RWPE2 (cell line): Measurements from ENCODE around the gene UBE2C.

Experiments
- ATAC-seq: fragments of 200-7000 bp; cut with Tn5 transposase; 3 replicates; pipeline ENCODE4 v1.9.1; 2021; ENCODE audit warnings: low read depth
- DNase-seq: peaks from one replicate; pipeline ENCODE4 v3.0.0-alpha.2; 2020; ENCODE audit warnings: low spot score
- H3K27ac ChIP-seq: fragments of 450-650 bp; 2 replicates; pipeline ENCODE4 v1.5.1; 2017; ENCODE audit warnings: mild to moderate bottlenecking; ENCODE audit not compliant: poor library complexity, severe bottlenecking
- H3K27me3 ChIP-seq: fragments of 250-450 bp; sonication (Bioruptor Pico); 2 replicates; pipeline ENCODE4 v1.5.1; 2021; ENCODE audit warnings: mild to moderate bottlenecking, moderate library complexity; ENCODE audit not compliant: insufficient read depth, poor library complexity, severe bottlenecking
- H3K36me3 ChIP-seq: fragments of 250-450 bp; sonication (Bioruptor Pico); 2 replicates; pipeline ENCODE4 v1.5.1; 2020; ENCODE audit warnings: low read depth, mild to moderate bottlenecking, moderate library complexity
- H3K4me1 ChIP-seq: fragments of 250-450 bp; sonication (Bioruptor Pico); 2 replicates; pipeline ENCODE4 v1.5.1; 2021; ENCODE audit warnings: mild to moderate bottlenecking, moderate library complexity; ENCODE audit not compliant: insufficient read depth, poor library complexity, severe bottlenecking
- H3K4me3 ChIP-seq: fragments of 250-450 bp; sonication (Bioruptor Pico); 2 replicates; pipeline ENCODE4 v1.5.1; 2021; ENCODE audit warnings: mild to moderate bottlenecking, moderate library complexity; ENCODE audit not compliant: severe bottlenecking
- H3K9me3 ChIP-seq: fragments of 250-450 bp; sonication (Bioruptor Pico); 2 replicates; pipeline ENCODE4 v1.5.1; 2021; ENCODE audit warnings: mild to moderate bottlenecking, moderate library complexity; ENCODE audit not compliant: severe bottlenecking
- TF ChIP-seq, protein P1 (sequence below): fragments of 450-650 bp; IDR thresholded peaks from one replicate; pipeline ENCODE4 v1.5.1; 2017; ENCODE audit warnings: mild to moderate bottlenecking, moderate library complexity; ENCODE audit not compliant: poor library complexity, severe bottlenecking

The UBE2C gene

DNA sequence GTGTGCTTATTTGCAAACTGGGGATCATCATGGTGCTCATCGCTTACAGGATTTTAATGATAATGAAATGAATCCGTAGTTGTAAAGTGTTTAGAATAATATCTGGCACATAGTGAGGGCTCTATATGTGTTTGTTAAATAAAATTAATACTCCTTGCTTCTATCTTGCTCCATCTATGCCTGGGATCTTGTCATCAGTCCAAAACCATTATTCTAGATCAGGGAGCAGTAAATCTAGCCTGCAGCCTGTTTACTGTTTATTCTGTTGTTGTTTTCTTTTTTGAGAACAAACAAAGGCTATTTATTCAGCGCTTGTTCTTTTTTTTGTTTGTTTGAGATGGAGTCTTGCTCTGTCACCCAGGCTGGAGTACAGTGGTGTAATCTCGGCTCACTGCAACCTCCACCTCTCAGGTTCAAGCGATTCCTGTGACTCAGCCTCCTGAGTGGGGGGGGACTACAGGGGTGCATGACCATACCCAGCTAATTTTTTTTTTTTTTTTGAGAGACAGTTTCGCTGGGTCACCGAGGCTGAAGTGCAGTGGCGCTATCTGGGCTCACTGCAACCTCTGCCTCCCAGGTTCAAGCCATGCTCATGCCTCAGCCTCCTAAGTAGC lies 36.6 kb downstream of the UBE2C start:
- no peak overlapping the region for H3K4me3 ChIP-seq
- H3K27ac ChIP-seq: no peak overlapping the region
- no peaks in the 10 kb centered on the region for H3K9me3 ChIP-seq
- DNase-seq: no peak
- H3K36me3 ChIP-seq: peaks cover 70% of the 10 kb centered on the region
- H3K27me3 ChIP-seq: no peaks in the 10 kb centered on the region
- TF ChIP-seq, protein P1, sequence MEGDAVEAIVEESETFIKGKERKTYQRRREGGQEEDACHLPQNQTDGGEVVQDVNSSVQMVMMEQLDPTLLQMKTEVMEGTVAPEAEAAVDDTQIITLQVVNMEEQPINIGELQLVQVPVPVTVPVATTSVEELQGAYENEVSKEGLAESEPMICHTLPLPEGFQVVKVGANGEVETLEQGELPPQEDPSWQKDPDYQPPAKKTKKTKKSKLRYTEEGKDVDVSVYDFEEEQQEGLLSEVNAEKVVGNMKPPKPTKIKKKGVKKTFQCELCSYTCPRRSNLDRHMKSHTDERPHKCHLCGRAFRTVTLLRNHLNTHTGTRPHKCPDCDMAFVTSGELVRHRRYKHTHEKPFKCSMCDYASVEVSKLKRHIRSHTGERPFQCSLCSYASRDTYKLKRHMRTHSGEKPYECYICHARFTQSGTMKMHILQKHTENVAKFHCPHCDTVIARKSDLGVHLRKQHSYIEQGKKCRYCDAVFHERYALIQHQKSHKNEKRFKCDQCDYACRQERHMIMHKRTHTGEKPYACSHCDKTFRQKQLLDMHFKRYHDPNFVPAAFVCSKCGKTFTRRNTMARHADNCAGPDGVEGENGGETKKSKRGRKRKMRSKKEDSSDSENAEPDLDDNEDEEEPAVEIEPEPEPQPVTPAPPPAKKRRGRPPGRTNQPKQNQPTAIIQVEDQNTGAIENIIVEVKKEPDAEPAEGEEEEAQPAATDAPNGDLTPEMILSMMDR: no peak
- ATAC-seq: 0 out of 3 replicates have a peak, but pooled peaks have one; percentile 11
- no peaks in the 10 kb centered on the region for H3K4me1 ChIP-seq

DNA sequence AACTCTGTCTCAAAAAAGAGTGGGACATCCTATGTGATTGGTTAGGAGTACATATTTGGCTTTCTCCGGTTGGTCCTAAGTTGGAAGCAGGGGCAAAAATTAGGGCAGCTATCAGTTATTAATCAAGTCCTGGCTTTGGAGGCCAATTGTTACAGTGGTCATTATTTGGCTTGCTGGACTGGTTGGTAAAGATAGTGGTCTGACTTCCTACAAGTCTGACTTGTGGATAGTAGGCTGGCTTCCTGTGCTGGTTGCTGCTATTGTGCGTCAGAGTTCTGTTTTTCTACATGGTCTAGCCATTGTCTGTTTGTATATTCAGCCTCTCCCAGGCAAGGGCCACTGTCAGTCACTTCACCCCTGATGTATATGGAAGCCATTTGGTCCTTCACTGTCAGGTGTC lies 37.8 kb downstream of the UBE2C start:
- H3K27me3 ChIP-seq: no peaks in the 10 kb centered on the region
- no peaks in the 10 kb centered on the region for H3K9me3 ChIP-seq
- TF ChIP-seq, protein P1: no peak
- no peak for DNase-seq
- peaks cover 70% of the 10 kb centered on the region for H3K36me3 ChIP-seq
- H3K27ac ChIP-seq: no peak overlapping the region
- H3K4me1 ChIP-seq: no peaks in the 10 kb centered on the region
- no peak overlapping the region for H3K4me3 ChIP-seq
- no peak for ATAC-seq

DNA sequence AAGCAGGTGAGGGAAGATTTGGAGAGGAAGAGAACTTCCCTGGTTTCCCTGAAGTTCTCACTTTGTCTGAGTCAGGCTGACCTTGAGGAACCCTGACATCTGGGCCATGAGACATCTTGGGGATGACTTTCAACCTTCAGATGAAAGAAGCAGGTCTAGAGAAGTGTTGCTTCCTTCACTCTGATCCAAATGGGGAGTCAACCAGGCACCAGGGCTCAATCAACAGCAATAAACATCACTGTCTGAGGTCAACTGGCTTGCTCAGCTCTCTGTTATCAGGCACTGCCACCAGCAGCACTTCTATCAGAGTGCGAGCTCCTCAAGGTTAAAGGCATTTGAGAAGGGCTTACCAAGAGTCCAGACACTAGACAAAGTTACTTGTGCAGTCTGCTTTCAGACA lies 38.5 kb downstream of the UBE2C start:
- no peak overlapping the region for H3K4me3 ChIP-seq
- H3K27ac ChIP-seq: no peak overlapping the region
- DNase-seq (no peak), ATAC-seq (peak; percentile 6; the same call in 1 of the 3 replicates)
- H3K9me3 ChIP-seq: no peaks in the 10 kb centered on the region
- H3K36me3 ChIP-seq: peaks cover 66% of the 10 kb centered on the region
- no peaks in the 10 kb centered on the region for H3K27me3 ChIP-seq
- TF ChIP-seq, protein P1: no peak
- H3K4me1 ChIP-seq: no peaks in the 10 kb centered on the region

DNA sequence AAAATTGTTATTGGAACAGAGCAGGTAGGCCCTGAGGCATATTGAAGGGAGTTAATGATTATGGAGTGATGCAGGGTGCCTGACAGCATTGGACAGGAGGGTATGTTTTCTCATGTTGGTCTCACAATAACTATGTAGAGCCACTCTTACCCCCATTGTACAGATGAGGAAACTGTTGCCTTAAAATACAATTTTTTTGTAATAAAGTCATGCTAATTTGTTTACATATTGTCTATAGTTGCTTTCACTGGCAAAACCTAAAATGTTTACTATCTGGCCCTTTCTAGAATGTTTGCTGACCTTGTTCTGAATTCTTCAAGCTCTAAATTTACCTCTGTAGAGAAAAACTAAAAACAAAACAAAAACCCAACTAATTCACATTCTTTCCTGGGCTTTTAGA lies 39.1 kb downstream of the UBE2C start:
- TF ChIP-seq, protein P1: no peak
- DNase-seq (no peak), ATAC-seq (no peak)
- no peaks in the 10 kb centered on the region for H3K9me3 ChIP-seq
- no peaks in the 10 kb centered on the region for H3K27me3 ChIP-seq
- no peak overlapping the region for H3K27ac ChIP-seq
- peaks cover 5% of the 10 kb centered on the region for H3K4me1 ChIP-seq
- H3K36me3 ChIP-seq: peaks cover 61% of the 10 kb centered on the region
- H3K4me3 ChIP-seq: no peak overlapping the region

DNA sequence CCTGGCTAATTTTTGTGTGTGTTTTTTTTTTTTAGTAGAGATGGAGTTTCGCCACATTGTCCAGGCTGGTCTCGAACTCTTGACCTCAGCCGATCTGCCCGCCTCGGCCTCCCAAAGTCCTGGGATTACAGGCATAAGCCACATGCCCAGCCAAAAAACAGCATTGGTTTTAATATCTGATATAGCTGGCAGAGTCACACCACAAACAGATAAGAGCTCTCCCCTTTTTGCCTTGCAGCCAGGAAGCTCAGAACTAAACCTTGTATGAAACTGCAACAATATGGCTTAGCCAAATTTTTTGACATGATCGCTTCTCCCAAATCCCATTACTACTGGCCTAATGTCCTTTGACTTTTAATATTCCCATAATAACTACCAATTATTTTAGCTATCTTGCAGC lies 39.9 kb downstream of the UBE2C start:
- ATAC-seq (no peak), DNase-seq (no peak)
- no peak overlapping the region for H3K27ac ChIP-seq
- H3K27me3 ChIP-seq: no peaks in the 10 kb centered on the region
- peaks cover 52% of the 10 kb centered on the region for H3K36me3 ChIP-seq
- peaks cover 5% of the 10 kb centered on the region for H3K4me1 ChIP-seq
- H3K9me3 ChIP-seq: no peaks in the 10 kb centered on the region
- H3K4me3 ChIP-seq: no peak overlapping the region
- TF ChIP-seq, protein P1: no peak
